Head of caudate nucleus (tissue), 42 donors: ENCODE results near the gene SPRR1A.
A peak's percentile ranks its signal among the peaks of the same experiment; 100 is the strongest.

Source experiments
- DNase-seq, 42 donors: peaks; one replicate each; pipeline versions ENCODE4 v3.0.0 to v3.0.0-alpha.2; 2020 to 2021; ENCODE audit warnings: mixed read lengths in 7 of 42
- intact Hi-C: fragments of 100-400 bp; cut with DNase I; formaldehyde crosslinking; loops from one replicate; pipeline ENCODE4 v1.15.0; 2022

Gene SPRR1A

GRCh38 chr1:152983743-152984142 lies at the start of gene SPRR1A:
Gene SPRR1A, plus strand, starts transcription at chr1:152984081. Its CDS starts 1,150 bp downstream, at chr1:152985231.
- intact Hi-C loops, result no loop called here

GRCh38 chr1:152940614-152941013 lies 43.3 kb upstream of the SPRR1A start:
- intact Hi-C loops, result no loop called here
- DNase-seq, result no peak

More at GRCh38 chr1:152983743-152984142, at the start of gene SPRR1A:
- no peak for DNase-seq

- no peak for DNase-seq
- intact Hi-C loops, result no loop called here
Measured at GRCh38 chr1:152941037-152941711, 42.7 kb upstream of the SPRR1A start.

GRCh38 chr1:152942161-152942560 lies 41.7 kb upstream of the SPRR1A start:
- DNase-seq, result no peak
- intact Hi-C loops, result no loop called here

- DNase-seq, result no peak
- intact Hi-C loops, result no loop called here
Measured at GRCh38 chr1:152946248-152946647, 37.6 kb upstream of the SPRR1A start.

GRCh38 chr1:152946651-152947256 lies 37.1 kb upstream of the SPRR1A start, which contains the start of gene SPRR5:
Gene SPRR5, plus strand, starts transcription at chr1:152947206. Its CDS starts 1,349 bp downstream, at chr1:152948555.
- intact Hi-C loops, result no loop called here
- DNase-seq, result no peak

- intact Hi-C loops, result no loop called here
- DNase-seq, result peak in 1 of 42 donors; percentile 2
Measured at GRCh38 chr1:152951711-152952110, 32.2 kb upstream of the SPRR1A start.

- intact Hi-C loops, result no loop called here
- DNase-seq, result no peak
Measured at GRCh38 chr1:152953761-152954160, 30.1 kb upstream of the SPRR1A start.

GRCh38 chr1:152954436-152954835 lies 29.4 kb upstream of the SPRR1A start:
- no peak for DNase-seq
- intact Hi-C loops, result no loop called here

GRCh38 chr1:152957561-152957960 lies 26.3 kb upstream of the SPRR1A start:
- DNase-seq, result no peak
- intact Hi-C loops, result no loop called here

GRCh38 chr1:152959273-152959672 lies 24.6 kb upstream of the SPRR1A start:
- intact Hi-C loops, result no loop called here
- no peak for DNase-seq

- intact Hi-C loops, result no loop called here
- peak in 1 of 42 donors; percentile 1 for DNase-seq
Measured at GRCh38 chr1:152959801-152960451, 24.0 kb upstream of the SPRR1A start.

GRCh38 chr1:152960452-152961044 lies 23.3 kb upstream of the SPRR1A start:
- intact Hi-C loops, result no loop called here
- DNase-seq, result peak in 1 of 42 donors; percentile 5

GRCh38 chr1:152961226-152961891 lies 22.5 kb upstream of the SPRR1A start:
- intact Hi-C loops, result no loop called here
- peak in 1 of 42 donors; percentile 1 for DNase-seq

GRCh38 chr1:152962876-152963415 lies 20.9 kb upstream of the SPRR1A start:
- peak in 1 of 42 donors; percentile 10 for DNase-seq
- intact Hi-C loops, result no loop called here

- DNase-seq, result no peak
- intact Hi-C loops, result no loop called here
Measured at GRCh38 chr1:152964536-152964935, 19.3 kb upstream of the SPRR1A start.

GRCh38 chr1:152965853-152966252 lies 18.0 kb upstream of the SPRR1A start:
- intact Hi-C loops, result no loop called here
- DNase-seq, result peak in 1 of 42 donors; percentile 4

GRCh38 chr1:152967201-152967600 lies 16.7 kb upstream of the SPRR1A start:
- intact Hi-C loops, result no loop called here

GRCh38 chr1:152968248-152968647 lies 15.6 kb upstream of the SPRR1A start:
- no peak for DNase-seq
- intact Hi-C loops, result no loop called here

More at GRCh38 chr1:152967201-152967600, 16.7 kb upstream of the SPRR1A start:
- peak in 1 of 42 donors; percentile 3 for DNase-seq
